Testis (tissue), 2 donors: ENCODE results near the gene OR5A1.

Experiments
- POLR2A ChIP-seq: fragments of 450-650 bp; IDR thresholded peaks from one replicate; pipeline ENCODE4 v1.6.1; 2017; ENCODE audit warnings: antibody characterized with exemption, mild to moderate bottlenecking, moderate library complexity
- TF ChIP-seq, protein P1 (sequence below), 3 experiments: fragments of 450-650 bp in 2 of 3; fragments of 200-600 bp in 1 of 3; sonication (generic) in 1 of 3; IDR thresholded peaks; one replicate each; pipeline ENCODE4 v1.5.1; 2016 to 2019; ENCODE audit warnings: antibody characterized with exemption in 3 of 3, mild to moderate bottlenecking in 2 of 3, moderate library complexity in 1 of 3

- TF ChIP-seq, protein P1, sequence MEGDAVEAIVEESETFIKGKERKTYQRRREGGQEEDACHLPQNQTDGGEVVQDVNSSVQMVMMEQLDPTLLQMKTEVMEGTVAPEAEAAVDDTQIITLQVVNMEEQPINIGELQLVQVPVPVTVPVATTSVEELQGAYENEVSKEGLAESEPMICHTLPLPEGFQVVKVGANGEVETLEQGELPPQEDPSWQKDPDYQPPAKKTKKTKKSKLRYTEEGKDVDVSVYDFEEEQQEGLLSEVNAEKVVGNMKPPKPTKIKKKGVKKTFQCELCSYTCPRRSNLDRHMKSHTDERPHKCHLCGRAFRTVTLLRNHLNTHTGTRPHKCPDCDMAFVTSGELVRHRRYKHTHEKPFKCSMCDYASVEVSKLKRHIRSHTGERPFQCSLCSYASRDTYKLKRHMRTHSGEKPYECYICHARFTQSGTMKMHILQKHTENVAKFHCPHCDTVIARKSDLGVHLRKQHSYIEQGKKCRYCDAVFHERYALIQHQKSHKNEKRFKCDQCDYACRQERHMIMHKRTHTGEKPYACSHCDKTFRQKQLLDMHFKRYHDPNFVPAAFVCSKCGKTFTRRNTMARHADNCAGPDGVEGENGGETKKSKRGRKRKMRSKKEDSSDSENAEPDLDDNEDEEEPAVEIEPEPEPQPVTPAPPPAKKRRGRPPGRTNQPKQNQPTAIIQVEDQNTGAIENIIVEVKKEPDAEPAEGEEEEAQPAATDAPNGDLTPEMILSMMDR (IDR thresholded peaks at IDR 0.05), result no peak
- TF ChIP-seq POLR2A, result no peak
These were observed 35.1 kb upstream of the OR5A1 start for GRCh38 chr11:59401262-59401552.
